ENCODE data around the gene SRCIN1.

GRCh38 chr17:38544175-38544838 is 61.4 kb downstream of the SRCIN1 start:
- TF ChIP-seq CTCF (IDR thresholded peaks at IDR 0.05), result no peak
- TF ChIP-seq POLR2AphosphoS5 (IDR thresholded peaks at IDR 0.05), result no peak
